ENCODE results near the gene KRT71. TPM values are rescaled to one million over a fixed set of nuclear protein-coding genes. Genes with fewer than 3 reads are reported as not detected.

The KRT71 gene
- total RNA-seq, 2 experiments from 2014 or later: not detected

DNA sequence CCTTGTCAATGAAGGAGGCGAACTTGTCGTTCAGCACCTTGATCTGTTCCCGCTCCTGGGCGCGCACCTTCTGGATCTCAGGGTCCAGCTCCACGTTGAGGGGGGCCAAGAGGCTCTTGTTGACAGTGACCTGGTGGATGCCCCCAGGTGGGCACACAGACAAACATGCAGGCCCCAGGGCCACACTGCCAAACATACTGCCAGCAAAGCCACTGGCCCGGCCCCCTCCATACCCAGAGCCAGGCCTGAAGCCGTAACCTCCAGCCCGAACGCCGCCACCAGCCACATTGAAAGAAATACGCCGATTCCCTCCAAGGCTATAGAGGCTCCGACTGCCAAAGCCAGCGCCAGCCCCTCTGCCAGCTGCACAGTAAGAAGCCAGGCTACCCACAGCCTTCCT lies 20.4 kb upstream of the KRT71 start:
- no peaks in the 10 kb centered on the region for H3K9me3 Mint-ChIP-seq
- CTCF ChIA-PET: interaction anchor here (1.2 to 17.8 kb wide), 2 partner anchors 9 to 304 kb away, joined by 7 to 325 read pairs; no protein-coding TSS in a partner anchor

DNA sequence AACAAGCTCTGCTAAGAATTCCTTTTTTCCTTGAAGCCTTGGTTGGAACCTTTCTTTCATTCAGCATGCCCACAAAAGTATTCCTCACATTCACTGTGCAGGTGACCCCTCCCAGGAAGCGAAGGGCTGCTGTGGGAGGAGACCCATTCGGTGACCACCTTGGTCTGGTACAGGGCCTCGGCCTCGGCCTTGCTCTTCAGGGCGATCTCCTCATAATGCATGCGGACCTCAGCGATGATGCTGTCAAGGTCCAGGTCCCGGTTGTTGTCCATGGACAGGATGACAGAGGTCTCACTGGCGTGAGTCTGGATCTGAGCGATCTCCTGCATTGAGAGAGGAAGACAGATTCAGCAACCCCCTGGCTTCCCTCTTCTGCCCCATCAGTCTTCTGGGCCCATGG lies 17.6 kb upstream of the KRT71 start:
- H3K27me3 Mint-ChIP-seq: peaks cover 10% of the 10 kb centered on the region
- H3K27ac Mint-ChIP-seq: no peak overlapping the region
- H3K36me3 Mint-ChIP-seq (ENCODE audit: low read depth): no peaks in the 10 kb centered on the region
- no peak for ATAC-seq
- TF ChIP-seq, protein P1, sequence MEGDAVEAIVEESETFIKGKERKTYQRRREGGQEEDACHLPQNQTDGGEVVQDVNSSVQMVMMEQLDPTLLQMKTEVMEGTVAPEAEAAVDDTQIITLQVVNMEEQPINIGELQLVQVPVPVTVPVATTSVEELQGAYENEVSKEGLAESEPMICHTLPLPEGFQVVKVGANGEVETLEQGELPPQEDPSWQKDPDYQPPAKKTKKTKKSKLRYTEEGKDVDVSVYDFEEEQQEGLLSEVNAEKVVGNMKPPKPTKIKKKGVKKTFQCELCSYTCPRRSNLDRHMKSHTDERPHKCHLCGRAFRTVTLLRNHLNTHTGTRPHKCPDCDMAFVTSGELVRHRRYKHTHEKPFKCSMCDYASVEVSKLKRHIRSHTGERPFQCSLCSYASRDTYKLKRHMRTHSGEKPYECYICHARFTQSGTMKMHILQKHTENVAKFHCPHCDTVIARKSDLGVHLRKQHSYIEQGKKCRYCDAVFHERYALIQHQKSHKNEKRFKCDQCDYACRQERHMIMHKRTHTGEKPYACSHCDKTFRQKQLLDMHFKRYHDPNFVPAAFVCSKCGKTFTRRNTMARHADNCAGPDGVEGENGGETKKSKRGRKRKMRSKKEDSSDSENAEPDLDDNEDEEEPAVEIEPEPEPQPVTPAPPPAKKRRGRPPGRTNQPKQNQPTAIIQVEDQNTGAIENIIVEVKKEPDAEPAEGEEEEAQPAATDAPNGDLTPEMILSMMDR (IDR thresholded peaks at IDR 0.05): no peak
- no peak for DNase-seq
- no peak overlapping the region for H3K4me3 Mint-ChIP-seq
- no peaks in the 10 kb centered on the region for H3K9me3 Mint-ChIP-seq
- ChIA-PET POLR2A (no interaction called here), CTCF (interaction anchor here (1.2 to 3.3 kb wide), 2 partner anchors 12 to 310 kb away, joined by 3 to 11 read pairs; no protein-coding TSS in a partner anchor)
- intact Hi-C loops (cut with micrococcal nuclease): no loop called here
- peaks cover 3% of the 10 kb centered on the region for H3K4me1 Mint-ChIP-seq (ENCODE audit: low read depth)

More for the DNA sequence above, 20.4 kb upstream of the KRT71 start:
- Mint-ChIP-seq H3K4me1 (ENCODE audit: low read depth) (no peaks in the 10 kb centered on the region), H3K27me3 (peaks cover 8% of the 10 kb centered on the region), H3K4me3 (no peak overlapping the region), H3K36me3 (ENCODE audit: low read depth) (no peaks in the 10 kb centered on the region), H3K27ac (no peak overlapping the region)
- DNase-seq (no peak), ATAC-seq (no peak)
- TF ChIP-seq, protein P1 (IDR thresholded peaks at IDR 0.05): no peak
- POLR2A ChIA-PET: interaction anchor here (1.1 kb wide), 1 partner anchor 48 kb away, joined by 3 read pairs; no protein-coding TSS in a partner anchor
- intact Hi-C loops (cut with micrococcal nuclease): no loop called here

DNA sequence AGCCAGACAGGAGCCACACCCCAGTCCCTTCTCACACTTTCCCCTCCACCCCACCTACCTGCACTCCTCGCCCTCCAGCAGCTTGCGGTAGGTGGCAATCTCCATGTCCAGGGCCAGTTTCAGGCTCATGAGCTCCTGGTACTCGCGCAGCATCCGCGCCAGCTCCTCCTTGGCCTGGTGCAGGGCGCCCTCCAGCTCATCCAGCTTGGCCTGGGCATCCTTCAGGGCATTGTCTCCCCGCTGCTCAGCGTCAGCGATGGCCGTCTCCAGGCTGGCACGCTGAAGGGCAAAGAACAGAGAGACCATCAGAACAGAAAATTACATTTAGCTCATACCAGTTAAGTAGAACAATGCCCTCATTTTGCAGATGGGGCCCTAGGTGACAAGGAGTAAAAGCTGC lies 15.2 kb upstream of the KRT71 start:
- ChIA-PET CTCF (interaction anchor here (0.8 to 2.1 kb wide), 3 partner anchors 13 to 413 kb away, joined by 3 to 7 read pairs (median 3); no protein-coding TSS in a partner anchor), POLR2A (no interaction called here)
- H3K9me3 Mint-ChIP-seq: no peaks in the 10 kb centered on the region
- H3K36me3 Mint-ChIP-seq (ENCODE audit: low read depth): no peaks in the 10 kb centered on the region
- no peak overlapping the region for H3K4me3 Mint-ChIP-seq
- H3K4me1 Mint-ChIP-seq (ENCODE audit: low read depth): peaks cover 3% of the 10 kb centered on the region
- DNase-seq (no peak), ATAC-seq (no peak)
- no peak overlapping the region for H3K27ac Mint-ChIP-seq
- intact Hi-C loops (cut with micrococcal nuclease): no loop called here
- H3K27me3 Mint-ChIP-seq: peaks cover 17% of the 10 kb centered on the region
- TF ChIP-seq, protein P1 (IDR thresholded peaks at IDR 0.05): no peak

DNA sequence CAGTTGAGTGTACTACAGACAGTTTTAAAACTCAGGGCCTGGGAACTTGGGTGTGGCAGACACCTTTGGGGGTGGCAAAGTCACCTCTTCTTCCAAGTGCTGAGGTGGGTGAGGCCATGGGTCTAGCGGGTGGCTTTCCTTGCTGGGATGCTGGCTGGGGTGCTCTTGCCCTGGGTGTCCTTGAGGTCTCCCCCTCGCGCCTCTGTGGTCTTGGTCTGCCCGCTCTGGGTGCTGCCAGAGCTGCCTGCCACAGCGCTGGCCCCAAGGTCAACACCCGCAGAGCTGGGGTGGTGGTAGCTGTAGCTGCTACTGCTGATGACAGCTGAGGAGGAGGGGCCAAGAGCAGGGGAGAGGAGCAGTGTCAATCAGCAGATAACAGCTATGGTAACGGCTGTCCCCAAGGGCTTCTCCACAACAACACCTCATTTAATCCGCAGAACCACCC lies 13.9 kb upstream of the KRT71 start:
- Mint-ChIP-seq H3K36me3 (ENCODE audit: low read depth) (no peaks in the 10 kb centered on the region), H3K27ac (no peak overlapping the region), H3K9me3 (no peaks in the 10 kb centered on the region), H3K4me3 (no peak overlapping the region), H3K27me3 (peaks cover 12% of the 10 kb centered on the region), H3K4me1 (ENCODE audit: low read depth) (peaks cover 3% of the 10 kb centered on the region)
- ATAC-seq: peak; percentile 69
- TF ChIP-seq, protein P1 (IDR thresholded peaks at IDR 0.05): no peak
- intact Hi-C loops (cut with micrococcal nuclease): no loop called here
- CTCF ChIA-PET: interaction anchor here (0.9 to 2.1 kb wide), 4 partner anchors 16 to 317 kb away, joined by 4 to 8 read pairs (median 6); no protein-coding TSS in a partner anchor
- peak; percentile 16 for DNase-seq
- POLR2A ChIA-PET: no interaction called here

DNA sequence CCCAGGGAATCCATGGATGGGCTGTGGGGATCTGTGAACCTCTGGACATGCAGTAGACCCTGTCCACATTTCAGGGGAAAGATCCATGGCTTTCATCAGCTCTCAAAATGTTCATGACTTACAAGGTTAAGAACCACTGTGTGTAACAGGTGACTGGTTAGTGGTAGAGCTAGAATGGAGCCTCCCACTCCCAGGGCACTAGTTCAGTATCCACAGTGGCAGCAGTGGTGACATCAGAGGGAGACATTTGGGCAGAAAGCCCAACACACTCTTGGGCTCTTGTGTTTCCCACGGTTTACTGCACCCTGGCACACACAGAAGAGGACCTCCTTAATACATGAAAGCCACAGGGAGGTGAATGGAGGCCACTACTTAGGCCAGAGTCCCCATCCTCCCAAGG lies 11.6 kb upstream of the KRT71 start:
- DNase-seq: no peak
- no peaks in the 10 kb centered on the region for H3K9me3 Mint-ChIP-seq
- no peak overlapping the region for H3K4me3 Mint-ChIP-seq
- TF ChIP-seq, protein P1 (IDR thresholded peaks at IDR 0.05): no peak
- no peak overlapping the region for H3K27ac Mint-ChIP-seq
- H3K4me1 Mint-ChIP-seq (ENCODE audit: low read depth): peaks cover 3% of the 10 kb centered on the region
- ChIA-PET POLR2A (no interaction called here), CTCF (interaction anchor here (1.0 to 1.1 kb wide), 2 partner anchors 10 to 19 kb away, joined by 3 to 4 read pairs; no protein-coding TSS in a partner anchor)
- ATAC-seq: no peak
- intact Hi-C loops (cut with micrococcal nuclease): no loop called here
- H3K27me3 Mint-ChIP-seq: peaks cover 9% of the 10 kb centered on the region
- H3K36me3 Mint-ChIP-seq (ENCODE audit: low read depth): no peaks in the 10 kb centered on the region

Measured in activated CD8-positive, alpha-beta T cell treated with anti-CD3 and anti-CD28 coated beads for 36 hours (primary cell).